ENCODE results near the gene FGD3. TPM values are rescaled to one million over a fixed set of nuclear protein-coding genes. Genes with fewer than 3 reads are reported as not detected.
"Not testable (repeated sequence)": the region's sequence is repeated elsewhere in the genome, so short reads cannot be mapped to it uniquely, and the experiment has no call there.

The FGD3 gene
- total RNA-seq, 8 experiments from 2014 or later: 0.31 to 11.6 (median 6.3) TPM

DNA sequence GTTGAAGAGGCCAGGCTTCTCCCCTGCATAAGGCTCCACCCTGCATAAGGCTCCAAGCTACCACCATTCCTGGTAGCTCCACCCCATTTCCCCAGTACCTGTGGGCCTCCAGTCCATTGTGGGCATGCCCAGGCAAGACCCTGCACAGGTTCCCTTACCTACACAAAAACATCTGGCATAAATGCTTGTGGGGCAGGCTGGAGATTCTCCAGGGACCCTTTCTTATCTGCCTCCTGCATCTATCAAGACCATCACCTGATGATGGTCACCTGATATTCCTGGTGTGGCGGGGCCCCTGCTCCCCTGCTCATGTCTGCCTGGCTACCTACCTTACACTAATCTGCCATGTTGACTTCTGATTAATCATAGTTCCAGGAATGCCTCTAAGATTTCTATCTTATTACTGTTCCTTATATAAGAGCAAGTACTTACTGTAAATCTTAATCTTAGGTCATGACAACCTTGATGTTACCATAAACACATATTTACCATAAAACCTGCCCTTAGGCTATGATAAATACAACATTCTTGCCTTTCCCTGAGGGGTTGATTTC, 41.0 kb downstream of the FGD3 start:
- Histone ChIP-seq H3K4me3 (no peak overlapping the region), H3K4me1 (replicated peaks in 1 of 2) (peaks cover 0 to 5% of the 10 kb centered on the region in 2 donors), H3K27ac (no peak overlapping the region)
- 10 to 100% (median 80%) methylated on average over 1 of the region's 1 CpG; no CpG with 5 or more reads in 7 of the 10 experiments for WGBS, 10 experiments
- peak in 3 of 8 experiments; percentile 64 to 70 (median 64) for ATAC-seq (replicated peaks in 6 of 8)
- in situ Hi-C loops (cut with MboI; ENCODE audit: low pct_unique_long_range_greater_than_20kb in 2 of 9, low sequenced_read_pairs in 9 of 9, unreplicated experiment in 9 of 9): no loop called here

DNA sequence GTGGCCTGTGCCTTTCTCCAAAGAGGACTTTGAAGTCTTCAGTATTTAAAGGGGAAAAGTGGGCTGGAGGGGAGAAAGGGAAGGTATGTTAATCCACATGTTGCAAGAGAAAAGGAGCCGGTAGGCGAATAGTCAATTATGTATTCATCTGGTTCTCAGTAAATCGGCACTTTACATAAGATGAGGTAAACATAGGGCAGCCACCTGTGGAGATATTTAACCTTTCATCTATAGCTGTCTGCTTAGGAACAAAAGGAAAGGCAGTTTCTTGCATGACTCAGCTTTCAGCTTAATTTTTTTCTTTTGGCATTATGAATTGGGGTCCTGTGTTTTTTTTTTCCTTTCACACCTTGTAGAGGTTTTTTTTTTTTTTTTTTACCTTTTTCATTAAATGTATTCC, 42.2 kb downstream of the FGD3 start:
- Histone ChIP-seq H3K27ac (no peak overlapping the region), H3K4me3 (no peak overlapping the region), H3K4me1 (replicated peaks in 1 of 2) (peaks cover 0 to 5% of the 10 kb centered on the region in 2 donors)
- peak in 2 of 8 experiments; percentile 7 to 37 for ATAC-seq (replicated peaks in 6 of 8)
- in situ Hi-C loops (cut with MboI; ENCODE audit: low pct_unique_long_range_greater_than_20kb in 2 of 9, low sequenced_read_pairs in 9 of 9, unreplicated experiment in 9 of 9): no loop called here
- 0 to 57% (median 23%) methylated on average over 2 to 3 of the region's 3 CpGs for WGBS, 10 experiments

DNA sequence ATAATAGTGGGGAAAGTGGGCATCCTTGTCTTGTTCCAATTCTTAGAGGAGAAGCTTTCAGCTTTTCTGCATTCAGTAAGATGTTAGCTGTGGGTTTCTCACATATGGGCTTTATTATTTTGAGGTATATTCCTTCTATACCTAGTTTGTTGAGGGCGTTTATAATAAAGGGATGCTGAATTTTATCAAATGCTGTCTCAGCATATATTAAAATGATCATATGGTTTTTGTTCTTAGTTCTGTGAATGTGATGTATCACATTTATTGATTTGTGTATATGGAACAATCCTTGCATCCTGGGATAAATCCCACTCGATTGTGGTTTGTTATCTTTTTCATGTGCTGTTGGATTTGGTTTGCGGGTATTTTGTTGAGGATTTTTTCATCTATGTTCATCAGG, 43.1 kb downstream of the FGD3 start:
- Histone ChIP-seq H3K27ac (no peak overlapping the region), H3K4me1 (replicated peaks in 1 of 2) (peaks cover 0 to 5% of the 10 kb centered on the region in 2 donors), H3K4me3 (no peak overlapping the region)
- in situ Hi-C loops (cut with MboI; ENCODE audit: low pct_unique_long_range_greater_than_20kb in 2 of 9, low sequenced_read_pairs in 9 of 9, unreplicated experiment in 9 of 9): no loop called here
- ATAC-seq (replicated peaks in 6 of 8): no peak
- WGBS, 10 experiments: 40 to 95% (median 59%) methylated on average over 2 to 3 of the region's 3 CpGs; no CpG with 5 or more reads in 4 of the 10 experiments

DNA sequence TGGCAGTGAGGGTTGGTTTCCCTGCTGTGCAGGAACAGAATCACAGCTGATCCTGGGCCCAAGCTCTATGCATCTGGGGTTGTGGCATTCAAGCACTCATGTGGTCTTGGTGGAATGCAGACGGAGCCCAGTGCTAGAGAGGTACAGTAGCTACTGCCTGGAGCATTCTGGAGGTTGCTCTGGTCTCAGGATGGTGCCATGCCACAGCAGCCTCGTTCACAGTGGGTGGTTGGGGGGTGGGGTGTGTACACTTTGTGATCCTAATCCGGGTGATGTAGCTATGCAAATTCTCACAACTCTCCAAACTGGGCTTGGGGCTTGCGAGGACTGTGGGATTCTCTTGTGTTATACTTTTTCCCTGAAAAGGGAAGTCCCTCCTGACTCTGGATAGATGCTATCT, 45.2 kb downstream of the FGD3 start:
- H3K4me3 ChIP-seq: no peak overlapping the region
- no peaks in the 10 kb centered on the region for H3K4me1 ChIP-seq (replicated peaks in 1 of 2)
- no peak for ATAC-seq (replicated peaks in 6 of 8)
- H3K27ac ChIP-seq: no peak overlapping the region
- in situ Hi-C loops (cut with MboI; ENCODE audit: low pct_unique_long_range_greater_than_20kb in 2 of 9, low sequenced_read_pairs in 9 of 9, unreplicated experiment in 9 of 9): no loop called here
- 40 to 70% (median 56%) methylated on average over 1 to 4 of the region's 4 CpGs; no CpG with 5 or more reads in 5 of the 10 experiments for WGBS, 10 experiments

DNA sequence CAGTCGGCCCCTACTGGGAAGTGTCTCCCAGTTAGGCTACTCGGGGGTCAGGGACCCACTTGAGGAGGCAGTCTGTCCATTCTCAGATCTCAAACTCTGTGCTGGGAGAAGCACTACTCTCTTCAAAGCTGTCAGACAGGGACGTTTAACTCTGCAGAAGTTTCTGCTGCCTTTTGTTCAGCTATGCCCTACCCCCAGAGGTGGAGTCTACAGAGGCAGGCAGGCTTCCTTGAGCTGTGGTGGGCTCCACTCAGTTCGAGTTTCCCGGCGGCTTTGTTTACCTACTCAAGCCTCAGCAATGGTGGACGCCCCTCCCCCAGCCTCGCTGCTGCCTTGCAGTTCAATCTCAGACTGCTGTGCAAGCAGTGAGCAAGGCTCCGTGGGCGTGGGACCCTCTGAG, 51.5 kb downstream of the FGD3 start:
- H3K4me1 ChIP-seq (replicated peaks in 1 of 2); in situ Hi-C loops (cut with MboI; ENCODE audit: low pct_unique_long_range_greater_than_20kb in 2 of 9, low sequenced_read_pairs in 9 of 9, unreplicated experiment in 9 of 9); ATAC-seq (replicated peaks in 6 of 8); H3K27ac ChIP-seq; H3K4me3 ChIP-seq: not testable (repeated sequence)
- WGBS, 10 experiments: 33 to 83% methylated on average over 1 to 2 of the region's 10 CpGs; no CpG with 5 or more reads in 8 of the 10 experiments

DNA sequence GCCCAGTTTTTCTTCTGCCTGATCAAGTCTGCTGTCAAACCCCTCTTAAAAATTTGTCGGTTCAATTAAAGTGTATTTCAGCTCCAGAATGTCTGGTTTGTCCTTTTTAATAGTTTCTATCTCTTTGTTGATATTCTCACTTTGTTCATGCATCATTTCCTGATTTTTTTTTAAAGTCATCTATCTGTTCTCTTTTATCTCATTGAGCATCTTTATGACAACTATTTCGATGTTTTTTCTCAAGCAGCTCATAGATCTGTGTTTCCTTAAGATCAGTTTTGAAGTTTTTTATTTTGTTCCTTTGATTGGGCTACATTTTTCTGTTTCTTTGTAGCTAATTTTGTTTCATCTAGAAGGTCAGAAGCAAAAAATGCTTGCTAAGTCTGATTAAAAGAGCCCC, 53.7 kb downstream of the FGD3 start:
- Histone ChIP-seq H3K4me1 (replicated peaks in 1 of 2) (no peaks in the 10 kb centered on the region), H3K4me3 (no peak overlapping the region), H3K27ac (no peak overlapping the region)
- in situ Hi-C loops (cut with MboI; ENCODE audit: low pct_unique_long_range_greater_than_20kb in 2 of 9, low sequenced_read_pairs in 9 of 9, unreplicated experiment in 9 of 9): no loop called here
- WGBS, 10 experiments: 10 to 100% (median 86%) methylated on average over 1 to 2 of the region's 2 CpGs
- ATAC-seq (replicated peaks in 6 of 8): no peak

DNA sequence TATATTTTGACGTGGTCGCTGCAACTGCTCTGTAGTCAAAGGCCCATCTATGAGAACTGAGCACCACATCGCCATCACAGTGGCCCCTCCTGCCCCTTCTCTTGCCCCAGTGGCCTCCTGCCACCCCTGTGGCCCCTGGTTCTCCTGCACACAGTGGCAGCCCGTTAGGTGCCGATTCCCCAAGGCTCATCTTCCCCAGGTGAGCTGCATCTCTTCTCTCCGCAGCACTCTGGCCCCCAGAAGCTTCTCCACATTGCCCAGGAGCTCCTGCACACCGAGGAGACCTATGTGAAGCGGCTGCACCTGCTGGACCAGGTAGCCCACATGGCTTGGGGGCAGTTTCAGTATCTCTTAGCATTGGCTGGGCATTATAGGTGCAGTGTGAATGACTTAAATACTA, 55.4 kb downstream of the FGD3 start:
- H3K4me3 ChIP-seq: no peak overlapping the region
- WGBS, 10 experiments: 80 to 100% (median 88%) methylated on average over 1 to 5 of the region's 8 CpGs; no CpG with 5 or more reads in 5 of the 10 experiments
- in situ Hi-C loops (cut with MboI; ENCODE audit: low pct_unique_long_range_greater_than_20kb in 2 of 9, low sequenced_read_pairs in 9 of 9, unreplicated experiment in 9 of 9): no loop called here
- ATAC-seq (replicated peaks in 6 of 8): no peak
- no peak overlapping the region for H3K27ac ChIP-seq
- no peaks in the 10 kb centered on the region for H3K4me1 ChIP-seq (replicated peaks in 1 of 2)

DNA sequence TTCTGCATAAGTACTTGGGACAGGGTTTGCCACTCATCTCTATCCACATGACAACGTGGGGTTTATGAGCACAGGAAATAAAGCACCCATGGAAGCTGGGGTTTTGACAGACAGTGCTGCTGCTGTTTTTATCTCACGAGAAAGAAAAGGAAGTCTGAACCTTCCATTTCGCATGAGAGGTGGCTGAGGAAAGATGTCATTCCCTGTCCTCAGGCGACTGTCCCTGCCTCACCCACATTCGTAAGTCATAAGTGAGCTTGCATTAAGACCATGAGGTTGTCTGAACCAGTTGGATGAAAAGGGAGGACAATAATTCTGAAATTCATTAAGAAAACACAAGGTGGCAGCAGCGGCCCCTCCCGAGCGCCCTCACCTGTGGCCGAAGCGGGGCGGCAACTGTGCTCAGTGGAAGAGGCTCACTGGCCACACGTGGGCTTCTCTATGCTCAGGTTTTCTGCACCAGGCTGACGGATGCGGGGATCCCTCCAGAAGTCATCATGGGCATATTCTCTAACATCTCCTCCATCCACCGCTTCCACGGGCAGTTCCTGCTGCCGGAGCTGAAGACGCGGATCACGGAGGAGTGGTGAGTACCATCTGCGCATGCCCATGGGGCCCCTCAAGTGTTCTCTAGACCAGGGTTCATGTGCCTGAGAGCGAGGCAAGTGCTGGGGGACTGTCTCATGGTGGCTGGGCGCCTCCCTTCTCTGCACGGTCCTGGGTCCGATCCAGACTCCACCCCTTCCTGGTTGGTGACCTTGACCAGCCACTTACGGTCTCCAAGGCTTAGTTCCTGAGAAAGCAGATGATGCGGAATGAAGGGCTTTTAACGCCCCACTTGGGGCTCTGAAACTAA, 56.5 kb downstream of the FGD3 start:
- Histone ChIP-seq H3K4me1 (replicated peaks in 1 of 2) (no peaks in the 10 kb centered on the region), H3K27ac (no peak overlapping the region), H3K4me3 (no peak overlapping the region)
- 6 to 75% (median 40%) methylated on average over 1 to 12 of the region's 28 CpGs for WGBS, 10 experiments
- ATAC-seq (replicated peaks in 6 of 8): peak; percentile 44 to 97 (median 57)
- in situ Hi-C loops (cut with MboI; ENCODE audit: low pct_unique_long_range_greater_than_20kb in 2 of 9, low sequenced_read_pairs in 9 of 9, unreplicated experiment in 9 of 9): no loop called here

DNA sequence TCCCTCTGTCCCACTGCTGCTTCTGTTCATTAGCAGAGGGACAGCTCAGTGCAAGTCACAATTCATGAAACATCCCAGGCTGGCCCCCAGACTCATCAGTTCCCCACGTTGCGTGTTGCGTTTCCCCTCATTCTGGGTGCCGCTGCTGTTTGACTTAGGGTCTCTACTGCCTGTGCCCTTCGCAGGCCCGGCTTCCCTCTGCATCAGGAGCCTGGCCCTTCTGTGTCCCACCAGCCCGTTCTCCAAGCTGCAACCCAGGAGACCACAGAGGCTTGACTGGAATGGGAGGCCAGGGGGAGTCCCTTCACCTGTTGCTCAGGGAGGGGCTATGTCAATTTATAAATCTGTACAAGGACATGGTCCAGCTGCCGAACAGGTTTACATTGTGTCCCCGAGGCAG, 57.2 kb downstream of the FGD3 start:
- Histone ChIP-seq H3K4me3 (no peak overlapping the region), H3K27ac (no peak overlapping the region), H3K4me1 (replicated peaks in 1 of 2) (no peaks in the 10 kb centered on the region)
- ATAC-seq (replicated peaks in 6 of 8): no peak
- in situ Hi-C loops (cut with MboI; ENCODE audit: low pct_unique_long_range_greater_than_20kb in 2 of 9, low sequenced_read_pairs in 9 of 9, unreplicated experiment in 9 of 9): no loop called here
- WGBS, 10 experiments: 68 to 100% (median 93%) methylated on average over 3 to 7 of the region's 9 CpGs; no CpG with 5 or more reads in 3 of the 10 experiments

DNA sequence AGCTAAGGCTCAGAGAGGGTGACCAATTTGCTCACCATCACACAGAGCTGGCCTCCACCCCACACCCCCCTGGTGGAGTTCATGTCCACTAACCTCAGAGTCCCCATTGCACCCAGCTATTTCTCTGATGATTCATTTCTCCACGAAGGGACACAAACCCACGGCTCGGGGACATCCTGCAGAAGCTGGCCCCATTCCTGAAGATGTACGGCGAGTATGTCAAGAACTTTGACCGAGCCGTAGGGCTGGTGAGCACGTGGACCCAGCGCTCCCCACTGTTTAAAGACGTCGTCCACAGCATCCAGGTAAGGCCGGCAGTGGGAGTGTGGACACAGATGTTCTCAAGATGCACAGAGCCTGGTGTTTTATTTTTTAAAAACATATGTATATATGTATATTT, 58.6 kb downstream of the FGD3 start:
- in situ Hi-C loops (cut with MboI; ENCODE audit: low pct_unique_long_range_greater_than_20kb in 2 of 9, low sequenced_read_pairs in 9 of 9, unreplicated experiment in 9 of 9): no loop called here

DNA sequence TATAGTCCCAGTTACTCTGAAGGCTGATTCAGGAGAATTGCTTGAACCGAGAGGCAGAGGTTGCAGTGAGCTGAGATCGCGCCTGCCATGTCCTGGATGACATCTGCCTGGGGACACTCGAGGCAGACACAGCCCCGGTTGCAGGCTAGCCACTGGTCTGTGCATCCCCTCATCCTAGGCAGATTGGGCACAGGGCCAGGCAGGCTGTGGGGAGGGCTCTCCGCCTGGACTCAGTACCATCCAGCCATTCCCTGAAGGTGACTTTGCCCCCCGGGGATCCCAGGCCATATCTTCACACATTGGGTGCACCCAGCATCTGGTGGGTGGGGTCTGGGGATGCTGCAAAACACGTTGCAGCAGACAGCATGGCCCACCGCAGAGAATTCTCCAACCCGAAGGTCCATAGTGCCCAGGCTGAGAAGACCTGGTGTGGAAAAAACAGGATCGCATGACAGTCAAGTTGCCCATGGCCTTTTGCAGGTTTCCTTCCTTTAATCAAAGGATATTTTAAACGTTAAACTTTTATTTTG, 60.3 kb downstream of the FGD3 start:
- in situ Hi-C loops (cut with MboI; ENCODE audit: low pct_unique_long_range_greater_than_20kb in 2 of 9, low sequenced_read_pairs in 9 of 9, unreplicated experiment in 9 of 9): no loop called here
- no peak overlapping the region for H3K27ac ChIP-seq

More for the DNA sequence above, 58.6 kb downstream of the FGD3 start:
- Histone ChIP-seq H3K4me3 (no peak overlapping the region), H3K27ac (no peak overlapping the region), H3K4me1 (replicated peaks in 1 of 2) (no peaks in the 10 kb centered on the region)
- 68 to 100% (median 95%) methylated on average over 1 to 10 of the region's 12 CpGs; no CpG with 5 or more reads in 3 of the 10 experiments for WGBS, 10 experiments
- no peak for ATAC-seq (replicated peaks in 6 of 8)

DNA sequence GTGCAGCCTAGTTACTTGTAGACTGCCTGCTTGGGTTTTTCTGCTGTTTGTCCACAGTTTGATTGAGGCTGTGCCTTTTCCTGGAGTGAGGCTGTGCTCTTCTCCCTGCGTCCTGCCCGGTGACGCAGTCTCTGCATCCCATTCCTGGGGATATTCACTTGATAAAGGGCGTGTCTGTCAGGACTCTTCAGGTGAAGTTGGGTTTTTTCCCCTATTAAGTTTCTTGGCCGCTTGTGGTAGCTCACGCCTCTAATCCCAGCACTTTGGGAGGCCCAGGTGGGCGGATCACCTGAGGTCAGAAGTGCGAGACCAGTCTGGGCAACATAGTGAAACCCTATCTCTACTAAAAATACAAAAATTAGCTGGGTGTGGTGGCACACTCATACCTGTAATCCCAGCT, 61.1 kb downstream of the FGD3 start:
- WGBS, 10 experiments: 66 to 100% (median 97%) methylated on average over 2 to 6 of the region's 8 CpGs; no CpG with 5 or more reads in 6 of the 10 experiments
- no peak overlapping the region for H3K4me3 ChIP-seq
- no peak overlapping the region for H3K27ac ChIP-seq
- no peaks in the 10 kb centered on the region for H3K4me1 ChIP-seq (replicated peaks in 1 of 2)
- ATAC-seq (replicated peaks in 6 of 8): no peak
- in situ Hi-C loops (cut with MboI; ENCODE audit: low pct_unique_long_range_greater_than_20kb in 2 of 9, low sequenced_read_pairs in 9 of 9, unreplicated experiment in 9 of 9): no loop called here

More for the DNA sequence above, 60.3 kb downstream of the FGD3 start:
- Histone ChIP-seq H3K4me3 (no peak overlapping the region), H3K4me1 (replicated peaks in 1 of 2) (no peaks in the 10 kb centered on the region)
- WGBS, 10 experiments: 42 to 91% (median 73%) methylated on average over 2 to 9 of the region's 12 CpGs; no CpG with 5 or more reads in 3 of the 10 experiments
- ATAC-seq (replicated peaks in 6 of 8): no peak

DNA sequence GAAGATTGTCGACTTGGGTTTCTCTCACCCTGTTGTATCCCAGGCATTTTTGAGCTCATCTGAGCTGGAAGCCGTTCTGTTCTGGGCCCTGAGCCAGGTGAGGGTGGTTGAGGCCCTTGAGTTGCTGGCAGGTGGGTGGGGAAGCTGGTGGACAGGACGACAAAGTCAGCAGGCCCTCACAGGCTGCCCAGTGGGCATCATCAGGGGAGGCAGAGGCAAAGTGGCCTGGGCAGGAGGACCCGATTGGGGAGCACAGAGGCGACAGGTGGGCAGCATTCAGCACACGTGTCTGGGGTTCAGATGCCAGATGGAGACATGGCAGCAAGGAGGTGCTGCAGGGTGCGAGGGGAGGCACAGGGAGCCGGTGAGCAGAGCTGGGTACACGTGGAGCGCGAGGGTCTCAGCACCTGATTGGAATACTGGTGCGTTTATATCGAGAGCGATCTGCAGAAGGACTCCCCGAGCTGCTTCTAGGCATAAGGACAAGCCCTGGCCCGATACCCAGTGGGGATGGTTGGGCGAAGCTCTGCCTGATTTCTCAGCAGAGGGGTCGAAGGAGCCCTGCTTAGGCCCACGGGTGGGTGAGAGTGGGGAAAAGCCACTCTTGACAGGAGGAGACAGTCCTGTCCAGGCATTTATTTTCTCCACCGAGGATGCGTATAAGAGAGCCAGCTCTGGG, 62.2 kb downstream of the FGD3 start:
- WGBS, 10 experiments: 40 to 100% (median 87%) methylated on average over 1 to 8 of the region's 21 CpGs; no CpG with 5 or more reads in 3 of the 10 experiments
- Histone ChIP-seq H3K4me1 (replicated peaks in 1 of 2) (no peaks in the 10 kb centered on the region), H3K4me3 (no peak overlapping the region), H3K27ac (no peak overlapping the region)
- in situ Hi-C loops (cut with MboI; ENCODE audit: low pct_unique_long_range_greater_than_20kb in 2 of 9, low sequenced_read_pairs in 9 of 9, unreplicated experiment in 9 of 9): no loop called here
- ATAC-seq (replicated peaks in 6 of 8): no peak
